ENCODE measurements around the gene GPR142. TPM values are rescaled to one million over a fixed set of nuclear protein-coding genes. Genes with fewer than 3 reads are reported as not detected.
A peak's percentile ranks its signal among the peaks of the same experiment; 100 is the strongest.

Gene GPR142
- total and polyA plus RNA-seq, 2 of the 13 experiments (the other 11 are each of a cell fraction or from before 2014, with no cell fraction given): not detected

DNA sequence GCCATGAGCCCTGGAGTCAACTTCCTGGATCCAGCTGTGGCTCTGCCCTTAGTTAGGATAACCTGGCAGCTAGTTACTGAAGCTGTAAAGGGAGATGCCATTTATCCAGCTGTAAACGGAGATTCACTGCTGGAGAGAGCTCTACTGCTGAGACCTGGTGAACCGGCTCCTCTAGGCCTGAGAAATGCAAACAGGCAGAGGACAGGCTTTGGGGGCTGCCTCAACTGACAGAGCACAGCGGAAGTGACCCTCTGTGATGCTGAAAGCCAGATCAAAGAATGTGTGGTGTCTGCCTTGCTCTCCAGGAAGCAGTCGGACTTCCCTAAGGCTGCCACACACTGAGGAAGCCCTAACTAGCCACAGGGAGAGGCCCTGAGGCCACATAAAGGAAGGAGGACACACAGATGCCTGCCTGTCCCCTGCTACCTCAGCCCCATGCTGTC is 42.7 kb downstream of the GPR142 start (continued):
- TF ChIP-seq DMTF1 (CRISPR knock-in tag; IDR thresholded peaks at IDR 0.05) (no peak), ZZZ3 (CRISPR knock-in tag; IDR thresholded peaks at IDR 0.05; ENCODE audit: borderline replicate concordance) (no peak), ZMYM2 (CRISPR knock-in tag; IDR thresholded peaks at IDR 0.05) (no peak), ZNF292 (CRISPR knock-in tag; IDR thresholded peaks at IDR 0.05; ENCODE audit: borderline replicate concordance, low read depth) (peak; percentile 39; the same call in 1 of the 2 replicates), ADNP (CRISPR knock-in tag; IDR thresholded peaks at IDR 0.05) (no peak), TRIM22 (IDR thresholded peaks at IDR 0.05) (no peak), ZNF670 (CRISPR knock-in tag; IDR thresholded peaks at IDR 0.05; ENCODE audit: borderline replicate concordance) (no peak), ELF3 (CRISPR knock-in tag; IDR thresholded peaks at IDR 0.05) (0 out of 2 replicates have a peak, but pooled peaks have one; percentile 59), ZNF749 (CRISPR knock-in tag; IDR thresholded peaks at IDR 0.05; ENCODE audit: borderline replicate concordance) (no peak), POLR2A (IDR thresholded peaks at IDR 0.05; ENCODE audit: insufficient read depth in 1 of 2, low read depth in 2 of 2, low read length in 2 of 2) (no peak), ZNF382 (CRISPR knock-in tag; IDR thresholded peaks at IDR 0.05; ENCODE audit: borderline replicate concordance) (no peak), STAT6 (CRISPR knock-in tag; IDR thresholded peaks at IDR 0.05; ENCODE audit: borderline replicate concordance) (no peak), TAF15 (IDR thresholded peaks at IDR 0.05; ENCODE audit: low read depth, low read length, poor library complexity, severe bottlenecking) (no peak)
- TF ChIP-seq, protein P1, sequence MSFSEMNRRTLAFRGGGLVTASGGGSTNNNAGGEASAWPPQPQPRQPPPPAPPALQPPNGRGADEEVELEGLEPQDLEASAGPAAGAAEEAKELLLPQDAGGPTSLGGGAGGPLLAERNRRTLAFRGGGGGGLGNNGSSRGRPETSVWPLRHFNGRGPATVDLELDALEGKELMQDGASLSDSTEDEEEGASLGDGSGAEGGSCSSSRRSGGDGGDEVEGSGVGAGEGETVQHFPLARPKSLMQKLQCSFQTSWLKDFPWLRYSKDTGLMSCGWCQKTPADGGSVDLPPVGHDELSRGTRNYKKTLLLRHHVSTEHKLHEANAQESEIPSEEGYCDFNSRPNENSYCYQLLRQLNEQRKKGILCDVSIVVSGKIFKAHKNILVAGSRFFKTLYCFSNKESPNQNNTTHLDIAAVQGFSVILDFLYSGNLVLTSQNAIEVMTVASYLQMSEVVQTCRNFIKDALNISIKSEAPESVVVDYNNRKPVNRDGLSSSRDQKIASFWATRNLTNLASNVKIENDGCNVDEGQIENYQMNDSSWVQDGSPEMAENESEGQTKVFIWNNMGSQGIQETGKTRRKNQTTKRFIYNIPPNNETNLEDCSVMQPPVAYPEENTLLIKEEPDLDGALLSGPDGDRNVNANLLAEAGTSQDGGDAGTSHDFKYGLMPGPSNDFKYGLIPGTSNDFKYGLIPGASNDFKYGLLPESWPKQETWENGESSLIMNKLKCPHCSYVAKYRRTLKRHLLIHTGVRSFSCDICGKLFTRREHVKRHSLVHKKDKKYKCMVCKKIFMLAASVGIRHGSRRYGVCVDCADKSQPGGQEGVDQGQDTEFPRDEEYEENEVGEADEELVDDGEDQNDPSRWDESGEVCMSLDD (CRISPR knock-in tag; IDR thresholded peaks at IDR 0.05; ENCODE audit: borderline replicate concordance): no peak
- TF ChIP-seq, protein P2, sequence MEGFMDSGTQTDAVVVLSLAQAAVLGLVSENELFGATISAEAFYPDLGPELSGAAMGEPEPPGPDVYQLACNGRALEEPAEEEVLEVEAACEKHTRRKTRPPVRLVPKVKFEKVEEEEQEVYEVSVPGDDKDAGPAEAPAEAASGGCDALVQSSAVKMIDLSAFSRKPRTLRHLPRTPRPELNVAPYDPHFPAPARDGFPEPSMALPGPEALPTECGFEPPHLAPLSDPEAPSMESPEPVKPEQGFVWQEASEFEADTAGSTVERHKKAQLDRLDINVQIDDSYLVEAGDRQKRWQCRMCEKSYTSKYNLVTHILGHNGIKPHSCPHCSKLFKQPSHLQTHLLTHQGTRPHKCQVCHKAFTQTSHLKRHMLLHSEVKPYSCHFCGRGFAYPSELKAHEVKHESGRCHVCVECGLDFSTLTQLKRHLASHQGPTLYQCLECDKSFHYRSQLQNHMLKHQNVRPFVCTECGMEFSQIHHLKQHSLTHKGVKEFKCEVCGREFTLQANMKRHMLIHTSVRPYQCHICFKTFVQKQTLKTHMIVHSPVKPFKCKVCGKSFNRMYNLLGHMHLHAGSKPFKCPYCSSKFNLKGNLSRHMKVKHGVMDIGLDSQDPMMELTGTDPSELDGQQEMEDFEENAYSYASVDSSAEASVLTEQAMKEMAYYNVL (CRISPR knock-in tag; IDR thresholded peaks at IDR 0.05; ENCODE audit: borderline replicate concordance): no peak
- TF ChIP-seq, protein P3, sequence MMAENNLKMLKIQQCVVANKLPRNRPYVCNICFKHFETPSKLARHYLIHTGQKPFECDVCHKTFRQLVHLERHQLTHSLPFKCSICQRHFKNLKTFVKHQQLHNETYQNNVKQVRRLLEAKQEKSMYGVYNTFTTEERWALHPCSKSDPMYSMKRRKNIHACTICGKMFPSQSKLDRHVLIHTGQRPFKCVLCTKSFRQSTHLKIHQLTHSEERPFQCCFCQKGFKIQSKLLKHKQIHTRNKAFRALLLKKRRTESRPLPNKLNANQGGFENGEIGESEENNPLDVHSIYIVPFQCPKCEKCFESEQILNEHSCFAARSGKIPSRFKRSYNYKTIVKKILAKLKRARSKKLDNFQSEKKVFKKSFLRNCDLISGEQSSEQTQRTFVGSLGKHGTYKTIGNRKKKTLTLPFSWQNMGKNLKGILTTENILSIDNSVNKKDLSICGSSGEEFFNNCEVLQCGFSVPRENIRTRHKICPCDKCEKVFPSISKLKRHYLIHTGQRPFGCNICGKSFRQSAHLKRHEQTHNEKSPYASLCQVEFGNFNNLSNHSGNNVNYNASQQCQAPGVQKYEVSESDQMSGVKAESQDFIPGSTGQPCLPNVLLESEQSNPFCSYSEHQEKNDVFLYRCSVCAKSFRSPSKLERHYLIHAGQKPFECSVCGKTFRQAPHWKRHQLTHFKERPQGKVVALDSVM (CRISPR knock-in tag; IDR thresholded peaks at IDR 0.05): peak; percentile 80

All from HepG2 (cell line).